Left ventricle myocardium inferior (tissue), 1 donor: Measurements from ENCODE around the gene GRID1. TPM values are rescaled to one million over a fixed set of nuclear protein-coding genes. Genes with fewer than 3 reads are reported as not detected.

ENCODE experiments used
- DNase-seq: peaks from one replicate; pipeline ENCODE4 v3.0.0-alpha.2; 2020
- H3K27ac ChIP-seq: fragments of 200-600 bp; replicated peaks from 2 replicates; pipeline ENCODE4 v1.8.0; 2021
- H3K27me3 ChIP-seq: fragments of 200-600 bp; 2 replicates; pipeline ENCODE4 v1.8.0; 2021; ENCODE audit warnings: low read depth
- H3K36me3 ChIP-seq: fragments of 200-600 bp; 2 replicates; pipeline ENCODE4 v1.8.0; 2021
- H3K4me1 ChIP-seq: fragments of 200-600 bp; 2 replicates; pipeline ENCODE4 v1.8.0; 2021
- H3K4me3 ChIP-seq: fragments of 200-600 bp; 2 replicates; pipeline ENCODE4 v1.8.0; 2021; ENCODE audit warnings: mild to moderate bottlenecking, moderate library complexity
- H3K9me3 ChIP-seq: fragments of 200-600 bp; replicated peaks from 2 replicates; pipeline ENCODE4 v1.8.0; 2021
- CTCF ChIP-seq: fragments of 200-600 bp; IDR thresholded peaks from 2 replicates; pipeline ENCODE4 v1.8.0; 2021; ENCODE audit warnings: antibody characterized with exemption, mild to moderate bottlenecking, borderline replicate concordance
- intact Hi-C: fragments of 100-400 bp; cut with micrococcal nuclease; formaldehyde crosslinking; loops from one replicate; pipeline ENCODE4 v1.11.0; 2022
- total RNA-seq: library from RNA; stranded (reverse); fragmentation: NEBNext Ultra II Directional; extraction: Animal tissue kit (Norgen Biotek cat#: 25700); gene quantifications from one replicate; pipeline ENCODE4 v1.2.1, GENCODE V29; 2021
- donor health status: DM: no; HTN: yes; CAD: no; lungs with severe emphysema.

The GRID1 gene
- total RNA-seq, 1 donor from 2014 or later = 1.6 TPM

DNA sequence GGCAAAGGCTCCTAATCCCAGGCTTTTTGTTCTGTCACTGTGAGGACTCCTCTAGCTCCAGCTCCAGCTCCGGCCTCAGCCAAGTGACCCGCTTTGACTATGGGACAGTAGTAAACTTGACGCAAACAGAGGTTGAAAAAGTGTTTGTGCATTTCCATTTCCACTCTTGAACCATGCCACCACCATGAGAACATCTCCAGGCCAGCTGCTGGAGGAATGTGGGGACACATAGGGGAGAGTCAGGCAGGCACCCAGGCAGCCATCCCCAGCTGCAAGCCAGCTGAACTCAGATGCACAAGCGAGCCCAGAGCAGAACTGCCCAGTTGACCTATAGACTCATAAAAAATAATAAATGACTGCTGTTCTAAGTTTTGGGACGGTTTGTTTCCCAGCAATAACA lies 224.7 kb downstream of the GRID1 start:
- Histone ChIP-seq H3K9me3 (no peaks in the 10 kb centered on the region), H3K27me3 (no peaks in the 10 kb centered on the region), H3K27ac (no peak overlapping the region), H3K4me1 (no peaks in the 10 kb centered on the region), H3K36me3 (no peaks in the 10 kb centered on the region), H3K4me3 (no peak overlapping the region)
- no peak for DNase-seq
- intact Hi-C loops = no loop called here
- no peak for TF ChIP-seq CTCF

DNA sequence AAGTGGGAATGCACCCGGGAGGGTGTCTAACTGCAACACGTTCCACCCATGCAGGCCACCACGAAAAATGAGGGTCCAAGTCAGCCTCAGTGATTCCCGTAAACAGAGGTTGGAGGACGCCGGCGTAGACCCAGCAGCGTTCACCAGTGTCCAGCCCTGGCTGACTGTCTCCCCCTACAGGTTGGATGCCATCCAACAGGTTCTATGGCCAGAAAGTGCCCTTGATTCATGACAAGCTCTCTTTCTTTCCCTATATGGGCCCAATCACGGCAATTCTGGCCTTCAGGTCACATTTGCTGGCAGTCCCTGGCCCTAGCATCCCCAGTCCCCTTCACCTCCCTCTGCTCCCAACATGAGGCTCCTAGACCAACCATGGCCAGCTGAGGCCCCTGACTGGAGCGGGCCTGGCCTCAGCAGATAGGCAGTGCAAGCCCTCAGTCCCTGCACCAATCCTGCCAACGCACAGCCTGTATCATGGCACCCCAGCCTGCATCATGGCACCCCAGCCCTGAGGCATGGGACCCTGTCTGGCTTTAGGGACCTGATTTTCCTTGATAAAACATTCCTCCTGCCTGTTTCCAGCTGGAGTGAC lies 227.4 kb downstream of the GRID1 start:
- peak; percentile 17 for TF ChIP-seq CTCF
- Histone ChIP-seq H3K27me3 (no peaks in the 10 kb centered on the region), H3K36me3 (no peaks in the 10 kb centered on the region), H3K4me3 (no peak overlapping the region), H3K27ac (no peak overlapping the region), H3K9me3 (no peaks in the 10 kb centered on the region), H3K4me1 (no peaks in the 10 kb centered on the region)
- intact Hi-C loops = no loop called here
- no peak for DNase-seq

GRCh38 chr10:86138551-86139065 lies 228.0 kb downstream of the GRID1 start:
- TF ChIP-seq CTCF = no peak
- no peak for DNase-seq
- H3K4me1 ChIP-seq = no peaks in the 10 kb centered on the region
- no peak overlapping the region for H3K4me3 ChIP-seq
- no peaks in the 10 kb centered on the region for H3K9me3 ChIP-seq
- H3K27ac ChIP-seq = no peak overlapping the region
- no peaks in the 10 kb centered on the region for H3K36me3 ChIP-seq
- no peaks in the 10 kb centered on the region for H3K27me3 ChIP-seq
- intact Hi-C loops = no loop called here

- no peaks in the 10 kb centered on the region for H3K36me3 ChIP-seq
- intact Hi-C loops = no loop called here
- no peaks in the 10 kb centered on the region for H3K27me3 ChIP-seq
- H3K27ac ChIP-seq = no peak overlapping the region
- no peaks in the 10 kb centered on the region for H3K9me3 ChIP-seq
- no peaks in the 10 kb centered on the region for H3K4me1 ChIP-seq
- no peak for TF ChIP-seq CTCF
- DNase-seq = no peak
- H3K4me3 ChIP-seq = no peak overlapping the region
Observed at GRCh38 chr10:86137561-86137960, 229.0 kb downstream of the GRID1 start.

DNA sequence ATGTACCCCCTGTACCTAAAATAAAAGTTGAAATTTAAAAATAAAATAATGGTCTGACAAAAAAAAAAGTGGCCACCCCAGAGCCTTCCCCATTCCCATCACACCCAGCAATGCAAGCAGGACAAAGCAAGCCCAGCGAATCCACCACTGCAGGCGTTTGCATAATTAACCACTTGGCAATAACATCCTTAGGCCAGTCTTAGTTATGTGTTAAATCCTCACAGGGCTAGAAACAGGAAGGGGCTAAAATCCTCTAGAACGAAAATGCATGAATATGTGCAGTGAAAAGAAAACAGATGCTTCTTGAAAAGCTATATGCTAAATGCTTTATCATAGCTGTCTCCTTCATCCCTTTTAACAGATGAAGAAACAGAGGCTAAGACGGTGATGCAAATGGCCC lies 229.7 kb downstream of the GRID1 start:
- TF ChIP-seq CTCF = no peak
- H3K36me3 ChIP-seq = no peaks in the 10 kb centered on the region
- intact Hi-C loops = no loop called here
- H3K27ac ChIP-seq = no peak overlapping the region
- H3K27me3 ChIP-seq = no peaks in the 10 kb centered on the region
- no peaks in the 10 kb centered on the region for H3K9me3 ChIP-seq
- no peak overlapping the region for H3K4me3 ChIP-seq
- no peaks in the 10 kb centered on the region for H3K4me1 ChIP-seq
- DNase-seq = no peak
